ENCODE results near the gene TNS4. TPM values are rescaled to one million over a fixed set of nuclear protein-coding genes. Genes with fewer than 3 reads are reported as not detected.

Gene TNS4
- total RNA-seq, 1 donor from 2014 or later, result not detected

DNA sequence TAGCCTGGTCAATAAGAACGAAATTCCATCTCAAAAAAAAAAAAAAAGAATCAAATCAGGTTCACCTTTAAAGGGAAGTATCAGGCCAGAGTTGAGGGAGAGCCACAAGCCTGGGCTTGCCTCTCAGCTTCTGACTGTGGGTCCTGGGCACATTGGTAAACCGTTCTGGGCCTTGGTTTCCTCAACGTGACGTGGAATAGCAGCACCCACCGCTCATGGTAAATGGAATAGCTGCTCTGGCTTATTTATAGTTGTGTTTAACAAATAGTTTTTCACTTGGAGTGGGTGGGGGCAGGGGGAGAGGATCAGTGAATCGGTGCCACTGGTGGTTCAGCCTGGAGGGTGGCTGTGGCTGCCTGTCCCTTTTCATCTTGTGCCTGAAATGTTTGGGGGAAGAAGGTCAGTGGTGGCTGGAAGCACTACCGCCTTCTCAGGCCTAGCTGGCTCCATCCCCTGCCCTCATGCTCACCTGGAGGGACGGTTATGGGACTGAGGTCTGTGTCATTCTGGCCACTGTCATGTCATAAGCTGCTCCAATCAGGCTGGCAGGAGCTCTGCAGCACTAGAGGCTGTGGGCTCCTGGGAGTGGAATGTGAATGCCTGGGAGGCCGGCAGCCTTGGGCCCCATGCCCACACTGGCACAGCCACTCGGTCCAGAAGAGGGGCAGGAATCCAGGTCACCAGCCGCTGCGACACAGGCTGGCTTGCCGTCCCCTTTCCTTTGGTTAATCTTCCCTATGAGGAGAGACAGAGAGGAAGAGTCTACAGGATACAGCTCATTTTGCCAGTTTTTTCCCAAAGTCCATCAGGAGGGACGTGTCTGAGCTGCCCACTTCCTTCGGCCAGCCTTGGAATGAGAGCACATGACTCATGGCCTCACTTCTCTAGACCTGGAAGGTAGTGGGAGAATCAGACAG is 36.9 kb upstream of the TNS4 start:
- intact Hi-C loops (cut with DNase I), result no loop called here
- ATAC-seq (peak; percentile 53), DNase-seq (ENCODE audit: missing footprints) (peak; percentile 84)

DNA sequence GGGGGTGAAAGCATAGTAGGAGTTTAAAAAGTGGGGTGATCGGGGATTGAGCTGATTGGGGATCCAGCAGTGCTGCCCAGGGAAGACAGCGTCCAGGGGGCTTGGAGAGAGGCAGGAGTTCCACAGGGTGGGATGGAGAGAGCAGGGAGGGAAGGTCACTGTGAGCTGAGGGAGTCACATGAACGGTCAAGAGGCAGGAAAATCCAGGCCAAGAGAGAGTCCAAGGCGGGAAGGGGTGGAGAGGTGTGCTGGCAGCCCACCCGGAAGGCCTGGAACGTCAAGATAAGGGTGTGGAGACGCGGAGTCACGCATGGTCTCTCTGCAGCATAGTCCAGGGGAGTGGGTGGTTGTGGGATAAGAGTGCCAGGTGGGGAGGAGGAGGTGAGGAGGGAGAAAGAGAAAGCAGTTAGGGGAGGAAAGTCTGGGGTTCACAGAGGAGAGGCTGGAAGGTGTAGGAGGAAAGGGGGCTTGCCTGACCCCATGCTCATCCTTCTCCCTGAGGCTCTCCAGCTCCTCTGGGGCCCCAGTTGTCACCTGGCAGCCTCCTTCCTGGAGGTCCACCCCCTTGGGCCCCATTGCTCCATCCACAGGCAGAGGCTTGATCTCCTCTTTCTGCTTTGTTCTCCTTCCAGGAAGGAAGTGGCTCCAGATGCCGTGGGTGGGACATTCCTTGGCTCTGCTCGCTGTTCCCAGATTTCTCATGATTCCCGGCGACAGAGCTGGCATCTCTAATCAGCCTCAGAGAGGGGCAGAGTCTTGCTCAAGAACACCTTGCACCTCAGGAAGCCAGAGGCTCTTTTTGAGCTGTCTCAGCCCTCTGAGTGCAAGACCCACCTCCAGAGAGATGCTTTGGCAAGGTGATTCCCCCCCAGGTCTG is 35.1 kb upstream of the TNS4 start:
- DNase-seq (ENCODE audit: missing footprints), result no peak
- no peak for ATAC-seq
- intact Hi-C loops (cut with DNase I), result no loop called here

DNA sequence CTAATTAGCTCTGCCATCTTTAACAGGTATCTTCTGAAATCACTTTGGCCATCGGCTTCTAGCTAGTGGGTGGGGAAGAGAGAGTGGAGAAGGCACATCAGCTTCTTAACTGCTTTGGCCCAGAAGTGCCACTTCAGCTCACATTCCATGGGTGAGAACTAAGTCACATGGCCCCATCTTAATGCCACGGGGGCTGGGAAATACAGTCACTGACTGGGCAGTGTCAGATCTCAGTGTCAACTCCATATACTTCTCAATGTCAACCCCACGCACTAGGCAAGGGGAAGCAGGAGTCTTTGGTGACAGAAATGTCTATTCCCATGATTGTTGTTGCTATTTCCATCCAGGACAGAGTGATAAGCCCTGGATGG is 34.5 kb upstream of the TNS4 start:
- DNase-seq (ENCODE audit: missing footprints), result no peak
- intact Hi-C loops (cut with DNase I), result no loop called here
- no peak for ATAC-seq

DNA sequence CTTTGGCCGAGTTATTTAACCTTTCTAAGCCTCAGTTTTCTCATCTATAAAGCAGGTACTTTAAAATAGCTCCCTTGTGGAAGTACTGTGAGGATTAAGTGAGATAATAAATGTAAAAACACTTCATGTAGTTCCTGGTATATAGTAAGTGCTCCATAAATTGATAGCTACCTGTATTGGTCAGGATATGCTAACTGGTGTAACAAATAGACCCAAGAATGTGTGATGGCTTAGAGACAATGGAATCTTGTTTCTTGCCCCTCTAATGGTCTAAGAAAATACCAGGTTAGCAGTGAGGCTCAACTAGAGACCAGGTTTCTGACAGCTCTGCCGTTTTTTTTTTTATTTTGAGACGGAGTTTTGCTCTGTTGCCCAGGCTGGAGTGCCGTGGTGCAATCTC is 34.0 kb upstream of the TNS4 start:
- intact Hi-C loops (cut with DNase I), result no loop called here
- ATAC-seq, result no peak
- no peak for DNase-seq (ENCODE audit: missing footprints)

DNA sequence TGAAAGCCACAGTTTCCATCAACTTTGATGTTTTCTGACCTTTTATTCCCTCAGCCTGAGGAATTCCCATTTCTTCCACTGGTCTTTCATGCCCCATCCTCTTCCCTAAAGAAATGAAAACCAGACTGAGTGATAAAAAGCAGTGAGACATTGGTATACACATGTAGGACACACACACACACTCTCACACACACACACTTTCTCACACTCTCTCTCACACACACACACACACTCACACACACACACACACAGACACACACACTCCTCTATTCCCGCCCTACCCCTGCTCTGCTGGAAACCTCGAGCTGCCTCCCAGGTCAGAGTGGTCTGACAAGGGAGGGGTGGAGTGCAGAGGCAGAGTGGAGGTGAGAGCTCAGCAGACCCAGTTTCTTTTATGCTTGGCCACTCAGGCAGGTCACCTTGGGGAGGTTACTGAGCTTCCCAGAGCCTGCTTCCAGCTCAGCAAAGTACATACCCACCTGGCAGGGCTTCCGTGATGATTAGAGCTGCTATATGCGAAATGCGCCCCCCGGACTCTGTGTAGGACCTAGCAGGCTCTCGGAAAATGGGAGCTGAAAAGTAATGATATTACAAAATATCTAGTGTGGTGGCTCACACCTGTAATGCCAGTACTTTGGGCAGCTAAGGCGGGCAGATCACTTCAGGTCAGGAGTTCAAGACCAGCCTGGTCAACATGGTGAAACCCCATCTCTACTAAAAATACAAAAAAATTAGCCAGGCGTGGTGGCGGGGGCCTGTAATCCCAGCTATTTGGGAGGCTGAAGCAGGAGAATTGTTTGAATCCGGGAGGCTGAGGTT is 33.2 kb upstream of the TNS4 start:
- ATAC-seq, result no peak
- DNase-seq (ENCODE audit: missing footprints), result no peak
- intact Hi-C loops (cut with DNase I), result no loop called here

DNA sequence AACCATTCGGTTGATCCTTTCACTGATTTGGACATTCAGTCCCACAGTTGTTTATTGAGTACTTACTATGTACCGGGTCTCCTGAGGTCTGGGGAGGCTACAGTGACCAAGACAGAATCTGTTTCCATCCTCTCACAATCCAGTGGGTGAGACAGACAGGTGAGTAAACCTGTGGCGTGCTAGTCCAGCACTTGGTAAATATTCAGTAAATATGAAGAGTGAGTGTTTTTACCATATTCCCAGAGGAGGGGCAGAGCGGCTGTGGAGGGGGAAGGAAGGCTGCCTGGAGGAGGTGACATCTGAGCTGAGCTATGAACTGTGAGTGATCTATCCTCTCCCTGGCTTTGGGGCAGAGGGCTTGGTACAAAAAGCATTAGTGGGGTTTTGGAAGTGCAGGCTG is 32.5 kb upstream of the TNS4 start:
- intact Hi-C loops (cut with DNase I), result loop anchor here (1.0 to 2.0 kb wide), 4 partner anchors 26 to 175 kb away; no protein-coding TSS in a partner anchor
- DNase-seq (ENCODE audit: missing footprints), result no peak
- ATAC-seq, result no peak

DNA sequence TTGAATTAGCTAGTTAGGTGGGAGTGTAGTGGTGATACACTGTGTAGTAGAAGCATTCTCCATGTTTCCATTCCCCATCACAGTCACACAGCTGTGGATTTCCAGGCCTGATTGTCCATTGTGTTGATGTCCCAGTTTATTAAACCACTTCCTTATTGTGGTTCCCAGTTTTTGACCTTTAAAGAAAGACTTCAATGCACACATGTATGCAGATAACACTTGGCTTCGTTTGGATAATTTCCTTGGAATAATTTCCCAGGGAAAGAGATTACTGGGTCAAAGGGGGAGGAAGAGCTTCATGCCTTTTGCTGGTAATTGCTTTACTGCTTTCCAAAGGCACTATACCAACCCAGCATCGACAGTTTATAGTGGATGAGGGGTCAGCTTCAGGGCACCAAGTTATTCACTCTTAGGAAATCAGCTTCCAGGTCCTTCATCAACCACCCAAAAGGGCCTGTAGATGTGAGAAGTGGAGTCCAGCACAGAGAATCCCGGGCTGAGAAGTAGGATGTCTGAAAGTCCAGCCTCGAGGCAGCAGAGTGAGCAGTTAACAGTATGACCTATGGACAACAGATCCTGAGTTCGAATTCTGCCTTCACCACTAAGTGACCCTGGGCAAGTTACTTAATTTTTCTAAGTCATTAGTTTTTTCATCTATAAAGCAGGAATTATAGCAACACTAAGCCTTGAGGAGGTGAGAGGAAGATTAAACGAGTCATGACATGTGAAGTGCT is 31.3 kb upstream of the TNS4 start:
- intact Hi-C loops (cut with DNase I), result loop anchor here (1.0 to 2.0 kb wide), 5 partner anchors 28 to 174 kb away; no protein-coding TSS in a partner anchor
- ATAC-seq, result peak; percentile 30
- DNase-seq (ENCODE audit: missing footprints), result no peak

DNA sequence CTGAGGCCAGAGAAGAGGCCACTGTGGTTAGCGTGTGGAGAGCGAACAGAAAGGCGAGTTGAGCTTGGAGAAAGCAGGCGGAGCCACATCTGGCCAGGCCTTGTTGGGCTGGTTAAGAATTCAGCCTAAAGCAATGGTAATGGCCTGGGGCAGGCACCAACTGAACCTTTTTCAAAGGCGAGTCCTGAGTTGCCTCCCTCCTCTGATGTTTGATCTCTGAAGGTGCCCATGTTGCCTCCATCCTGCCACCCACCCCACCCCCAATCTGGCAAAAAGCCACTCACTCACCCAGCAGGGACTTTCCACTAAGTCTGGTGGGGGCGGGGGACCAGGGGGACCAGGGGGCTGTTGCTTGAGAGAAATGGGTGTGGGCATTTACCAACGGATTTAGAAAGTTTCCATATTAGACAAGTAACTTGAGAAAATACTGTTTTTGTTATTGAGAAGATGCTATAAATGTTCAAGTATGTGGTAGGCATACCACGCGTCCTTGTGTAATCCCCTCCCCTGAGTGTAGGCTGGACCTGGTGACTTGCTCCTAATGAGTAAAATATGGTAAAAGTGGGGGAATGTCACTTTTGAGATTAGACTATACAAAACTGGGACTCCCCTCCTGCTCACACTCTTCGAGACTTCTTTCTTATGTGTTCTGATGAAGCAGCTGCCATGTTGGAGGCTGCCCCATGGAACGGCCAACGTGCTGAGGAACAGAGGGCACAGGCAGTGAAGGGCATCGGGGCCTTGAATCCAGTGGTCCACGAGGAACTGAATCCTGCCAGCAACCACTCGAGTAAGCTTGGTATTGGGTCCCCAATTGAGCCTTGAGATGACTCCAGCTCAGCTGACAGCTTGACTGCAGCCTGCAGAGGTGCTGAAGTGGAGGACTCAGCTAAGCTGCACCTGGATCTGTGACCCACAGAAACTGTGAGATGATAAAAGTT is 29.9 kb upstream of the TNS4 start:
- no peak for ATAC-seq
- intact Hi-C loops (cut with DNase I), result no loop called here
- no peak for DNase-seq (ENCODE audit: missing footprints)

DNA sequence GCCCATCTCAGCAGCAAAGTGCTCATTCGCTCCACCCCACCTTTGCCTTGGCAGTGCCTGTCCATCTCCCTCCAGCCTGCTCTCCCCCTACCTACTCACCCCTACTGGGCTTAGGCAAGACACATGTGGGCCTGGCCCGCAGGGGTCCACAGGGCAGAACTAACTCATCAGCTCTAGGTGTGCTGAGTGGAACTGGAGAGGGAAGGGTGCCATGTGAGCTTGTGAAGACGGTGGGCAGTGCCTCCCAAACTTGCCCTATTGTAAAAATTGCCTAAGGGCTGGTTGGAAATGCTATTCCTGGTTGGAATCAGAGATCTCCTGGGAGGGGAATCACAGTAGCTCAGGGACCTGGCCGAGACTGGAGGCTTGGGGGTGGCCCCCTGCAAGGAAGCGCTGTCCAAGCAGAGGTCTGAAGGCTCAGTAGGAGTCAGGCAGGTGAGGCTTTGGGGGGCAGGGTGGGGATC is 29.1 kb upstream of the TNS4 start:
- intact Hi-C loops (cut with DNase I), result no loop called here
- DNase-seq (ENCODE audit: missing footprints) (no peak), ATAC-seq (no peak)

DNA sequence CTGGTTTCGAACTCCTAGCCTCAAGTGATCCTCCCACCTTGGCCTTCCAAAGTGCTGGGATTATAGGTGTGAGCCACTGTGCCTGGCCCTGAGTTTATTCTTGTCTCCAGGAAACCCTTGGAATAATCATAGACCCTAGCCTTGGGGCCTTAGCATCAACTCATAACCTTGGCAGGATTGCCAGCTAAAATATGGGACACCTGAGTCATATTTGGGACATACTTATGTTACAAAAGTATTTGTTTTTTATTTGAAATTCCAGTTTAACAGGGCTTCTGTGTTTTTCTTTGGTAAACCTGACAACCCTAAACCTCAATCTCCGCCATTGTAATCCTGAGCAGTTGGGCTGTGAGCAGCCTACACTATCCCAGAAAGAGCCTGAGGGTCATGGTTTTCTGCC is 28.6 kb upstream of the TNS4 start:
- intact Hi-C loops (cut with DNase I), result no loop called here
- no peak for ATAC-seq
- DNase-seq (ENCODE audit: missing footprints), result no peak

DNA sequence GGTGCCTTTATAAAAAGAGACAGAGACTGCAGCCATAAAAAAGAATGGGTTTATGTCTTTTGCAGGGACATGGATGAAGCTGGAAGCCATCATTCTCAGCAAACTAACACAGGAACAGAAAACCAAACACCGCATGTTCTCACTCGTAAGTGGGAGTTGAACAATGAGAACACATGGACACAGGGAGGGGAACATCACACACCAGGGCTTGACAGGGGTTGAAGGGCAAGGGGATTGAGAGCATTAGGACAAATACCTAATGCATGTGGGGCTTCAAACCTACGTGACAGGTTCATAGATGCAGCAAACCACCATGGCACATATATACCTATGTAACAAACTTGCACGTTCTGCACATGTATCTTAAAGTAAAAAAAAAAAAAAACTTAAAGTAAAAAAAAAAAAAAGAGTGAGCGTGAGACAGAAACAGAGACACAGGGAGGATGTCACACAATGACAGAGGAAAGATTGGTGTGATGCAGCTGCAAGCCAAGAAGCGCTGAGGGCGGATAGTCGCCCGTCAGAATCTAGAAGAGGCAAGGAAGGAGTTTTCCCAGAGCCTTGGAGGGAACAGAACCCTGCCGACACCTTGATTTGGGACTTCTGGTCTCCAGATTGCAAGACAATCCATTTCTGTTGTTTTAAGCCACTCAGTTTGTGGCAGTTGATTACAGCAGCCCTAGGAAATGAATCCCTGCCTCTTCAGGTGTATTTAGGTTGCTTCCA is 27.4 kb upstream of the TNS4 start:
- no peak for DNase-seq (ENCODE audit: missing footprints)
- ATAC-seq, result no peak
- intact Hi-C loops (cut with DNase I), result no loop called here

DNA sequence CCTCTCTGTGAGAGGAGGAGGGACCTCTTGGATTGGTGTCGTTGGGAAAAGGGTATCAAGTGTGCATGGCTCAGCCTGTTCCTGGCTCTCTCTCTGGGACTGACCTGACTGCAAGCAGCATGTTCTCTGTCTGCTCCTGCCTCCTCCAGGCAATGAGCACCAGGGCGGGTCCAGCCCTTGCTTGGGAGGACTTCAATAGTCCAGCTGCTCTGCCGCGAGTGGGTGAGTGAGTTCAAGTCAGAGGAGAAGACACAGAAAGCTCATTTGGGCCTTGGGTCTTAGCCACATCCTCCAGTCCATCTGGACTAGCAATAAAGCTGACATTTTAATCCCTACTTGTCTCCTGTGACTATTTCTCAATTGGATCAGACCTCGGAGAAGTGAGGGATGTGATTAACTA is 25.2 kb upstream of the TNS4 start:
- intact Hi-C loops (cut with DNase I), result no loop called here
- ATAC-seq (peak; percentile 77), DNase-seq (ENCODE audit: missing footprints) (no peak)

DNA sequence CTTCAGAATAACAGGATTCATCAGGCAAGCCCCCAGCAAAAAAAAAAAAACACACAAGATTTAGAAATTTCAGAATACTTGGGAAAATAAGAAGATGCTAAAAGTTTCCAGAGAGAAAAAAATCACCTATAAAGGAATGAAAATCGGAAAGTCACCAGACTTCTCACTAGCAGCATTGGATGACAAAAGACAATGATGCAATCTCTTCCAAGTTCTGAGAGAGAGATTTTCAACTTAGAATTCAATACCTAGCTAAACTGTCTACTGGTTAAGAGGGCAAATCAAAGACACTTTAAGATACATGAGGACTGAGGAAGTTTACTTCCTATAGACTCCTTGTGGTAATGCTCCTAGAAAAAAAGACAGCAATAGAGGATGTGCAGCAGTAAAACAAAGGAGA is 23.9 kb upstream of the TNS4 start:
- intact Hi-C loops (cut with DNase I), result no loop called here

DNA sequence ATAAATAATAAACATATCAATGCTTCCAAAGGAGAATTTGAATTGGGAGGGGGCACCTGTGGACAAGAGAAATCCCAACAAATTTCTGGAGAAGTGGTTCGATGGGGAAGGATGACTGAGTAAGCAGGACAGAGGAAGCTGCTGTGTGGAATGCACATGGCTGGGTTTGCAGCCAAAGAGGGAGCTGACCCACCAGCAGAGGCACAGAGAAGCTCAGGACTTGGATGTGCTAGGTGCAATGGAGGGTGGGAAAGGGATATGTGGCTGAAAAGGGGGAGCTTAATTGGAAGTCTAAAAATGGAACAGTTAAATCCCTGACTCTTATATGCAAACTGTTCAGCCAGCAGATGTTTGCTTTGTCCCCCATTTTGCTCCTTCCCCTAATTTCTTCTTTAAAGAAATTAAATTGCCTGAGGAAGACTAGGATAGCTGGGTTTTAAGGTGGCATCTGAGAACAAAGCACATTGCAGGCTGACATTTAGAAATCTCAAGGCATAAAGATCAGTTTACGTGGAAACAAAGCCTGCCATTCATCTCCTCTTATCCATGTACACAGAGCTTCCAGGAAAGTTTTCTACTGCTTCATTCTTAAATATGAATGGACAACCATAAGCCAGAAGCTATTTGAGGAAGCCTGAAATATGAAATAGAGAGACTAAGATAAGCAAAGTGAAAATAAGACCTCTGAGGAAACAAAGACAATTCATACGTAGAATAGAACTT is 23.0 kb upstream of the TNS4 start:
- no peak for DNase-seq (ENCODE audit: missing footprints)
- no peak for ATAC-seq
- intact Hi-C loops (cut with DNase I), result loop anchor here (5.0 kb wide), 1 partner anchor 37 kb away; no protein-coding TSS in a partner anchor

More for the DNA sequence above, 23.9 kb upstream of the TNS4 start:
- DNase-seq (ENCODE audit: missing footprints), result no peak
- no peak for ATAC-seq

DNA sequence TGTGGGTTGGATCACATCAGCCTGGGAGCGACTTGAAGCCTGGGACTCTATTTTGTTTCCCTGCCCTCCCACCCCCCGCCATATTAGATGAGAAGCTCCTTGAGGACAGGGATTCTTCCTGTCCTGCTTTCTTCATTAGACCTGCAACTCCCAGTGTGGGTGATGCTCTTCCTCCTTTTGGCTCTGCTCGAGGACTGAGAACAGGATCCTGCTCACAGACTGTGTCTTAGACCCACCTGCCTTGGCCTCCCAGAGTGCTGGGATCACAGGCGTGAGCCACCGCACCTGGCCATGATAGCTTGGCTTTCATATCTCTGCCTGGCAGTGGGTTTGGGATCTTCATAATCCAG is 21.5 kb upstream of the TNS4 start:
- DNase-seq (ENCODE audit: missing footprints), result no peak
- no peak for ATAC-seq
- intact Hi-C loops (cut with DNase I), result loop anchor here (5.0 kb wide), 1 partner anchor 36 kb away; no protein-coding TSS in a partner anchor
